H1 (cell line): Measurements from ENCODE around the gene RNFT2. TPM values are rescaled to one million over a fixed set of nuclear protein-coding genes. Genes with fewer than 3 reads are reported as not detected.

Source experiments
- polyA plus RNA-seq, 7 experiments: library from polyadenylated mRNA; depleted of rRNA in 3 of 7; stranded (reverse) in 5 of 7; unstranded in 2 of 7; fragments of >200 nt in 5 of 7; fragments of 200-250 nt in 2 of 7; gene quantifications; 1 replicate in 5 of 7; 2 replicates in 1 of 7; 4 replicates in 1 of 7; pipeline versions ENCODE4 v1.2.1 to v1.2.3, GENCODE V29; 2011 to 2013; ENCODE audit warnings: missing spikeins in 2 of 7, mixed read lengths in 2 of 7
- total RNA-seq: library from RNA; stranded (reverse); fragmentation: NEBNext Ultra II Directional; extraction: Animal tissue kit (Norgen Biotek cat#: 25700); gene quantifications from 2 replicates; pipeline ENCODE4 v1.2.1, GENCODE V29; 2021
- TF ChIP-seq, protein P1 (sequence below), 3 experiments: IDR thresholded peaks; 1 replicate in 2 of 3; 2 replicates in 1 of 3; pipeline versions ENCODE4 v1.5.1 to v1.6.1; 2011; ENCODE audit warnings: low read length in 3 of 3, mild to moderate bottlenecking in 3 of 3, inconsistent platforms in 2 of 3, low read depth in 1 of 3, moderate library complexity in 1 of 3; ENCODE audit not compliant: insufficient read depth in 1 of 3; ENCODE audit errors: control extremely low read depth in 1 of 3

The RNFT2 gene
- total and polyA plus RNA-seq, 2 of the 8 experiments (the other 6 are each of a cell fraction or from before 2014, with no cell fraction given), result 14.2 to 33.1 TPM

GRCh38 chr12:116863275-116863767 is 125.2 kb downstream of the RNFT2 start (continued):
- TF ChIP-seq, protein P1, sequence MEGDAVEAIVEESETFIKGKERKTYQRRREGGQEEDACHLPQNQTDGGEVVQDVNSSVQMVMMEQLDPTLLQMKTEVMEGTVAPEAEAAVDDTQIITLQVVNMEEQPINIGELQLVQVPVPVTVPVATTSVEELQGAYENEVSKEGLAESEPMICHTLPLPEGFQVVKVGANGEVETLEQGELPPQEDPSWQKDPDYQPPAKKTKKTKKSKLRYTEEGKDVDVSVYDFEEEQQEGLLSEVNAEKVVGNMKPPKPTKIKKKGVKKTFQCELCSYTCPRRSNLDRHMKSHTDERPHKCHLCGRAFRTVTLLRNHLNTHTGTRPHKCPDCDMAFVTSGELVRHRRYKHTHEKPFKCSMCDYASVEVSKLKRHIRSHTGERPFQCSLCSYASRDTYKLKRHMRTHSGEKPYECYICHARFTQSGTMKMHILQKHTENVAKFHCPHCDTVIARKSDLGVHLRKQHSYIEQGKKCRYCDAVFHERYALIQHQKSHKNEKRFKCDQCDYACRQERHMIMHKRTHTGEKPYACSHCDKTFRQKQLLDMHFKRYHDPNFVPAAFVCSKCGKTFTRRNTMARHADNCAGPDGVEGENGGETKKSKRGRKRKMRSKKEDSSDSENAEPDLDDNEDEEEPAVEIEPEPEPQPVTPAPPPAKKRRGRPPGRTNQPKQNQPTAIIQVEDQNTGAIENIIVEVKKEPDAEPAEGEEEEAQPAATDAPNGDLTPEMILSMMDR (IDR thresholded peaks at IDR 0.05; ENCODE audit: control extremely low read depth in 1 of 3, insufficient read depth in 1 of 3, low read depth in 1 of 3, low read length in 3 of 3), result peak; percentile 82 to 96 (median 90)
